HG03159 (cell line): ENCODE results near the gene NLGN4X.

Experiments
- ATAC-seq: cut with Tn5 transposase; IDR thresholded peaks from one replicate; pipeline ENCODE4 v1.9.1; 2021; ENCODE audit warnings: mild to moderate bottlenecking, moderate library complexity; ENCODE audit not compliant: unreplicated experiment

Gene NLGN4X

GRCh38 chrX:5876984-5877596 is 351.6 kb downstream of the NLGN4X start:
- no peak for ATAC-seq

DNA sequence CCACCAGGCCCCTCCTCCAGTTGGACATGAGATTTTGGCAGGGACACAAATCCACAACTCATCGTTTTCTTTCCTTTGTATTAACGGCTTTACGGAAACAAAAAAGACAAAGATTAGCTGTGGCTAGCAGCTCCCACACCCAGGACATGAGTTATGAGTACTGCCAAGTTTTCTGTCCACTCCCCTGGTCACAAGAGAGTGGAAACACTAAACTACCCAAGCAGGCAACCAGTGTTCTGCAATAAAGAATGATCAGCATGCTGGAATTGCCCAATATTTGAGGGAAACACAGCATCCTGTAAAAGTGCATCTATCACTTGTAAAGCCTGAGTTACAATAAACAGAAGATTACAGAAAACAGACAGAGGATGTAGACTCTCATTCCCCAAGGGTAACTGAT is 358.4 kb downstream of the NLGN4X start:
- no peak for ATAC-seq

DNA sequence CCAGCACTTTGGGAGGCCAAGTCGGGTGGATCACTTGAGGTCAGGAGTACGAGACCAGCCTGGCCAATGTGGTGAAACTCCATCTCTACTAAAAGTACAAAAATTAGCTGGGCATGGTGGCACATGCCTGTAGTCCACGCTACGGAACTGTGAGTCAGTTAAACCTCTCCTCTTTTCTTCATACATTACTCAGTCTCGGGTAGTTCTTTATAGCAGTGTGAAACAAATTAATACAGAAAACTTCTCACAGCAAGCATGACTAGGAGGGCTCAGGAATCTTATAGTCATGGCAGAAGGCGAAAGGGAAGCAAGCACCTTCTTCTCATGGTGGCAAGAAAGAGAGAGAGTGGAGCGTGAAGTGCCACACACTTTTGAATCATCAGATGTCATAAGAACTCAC is 358.9 kb downstream of the NLGN4X start:
- no peak for ATAC-seq

DNA sequence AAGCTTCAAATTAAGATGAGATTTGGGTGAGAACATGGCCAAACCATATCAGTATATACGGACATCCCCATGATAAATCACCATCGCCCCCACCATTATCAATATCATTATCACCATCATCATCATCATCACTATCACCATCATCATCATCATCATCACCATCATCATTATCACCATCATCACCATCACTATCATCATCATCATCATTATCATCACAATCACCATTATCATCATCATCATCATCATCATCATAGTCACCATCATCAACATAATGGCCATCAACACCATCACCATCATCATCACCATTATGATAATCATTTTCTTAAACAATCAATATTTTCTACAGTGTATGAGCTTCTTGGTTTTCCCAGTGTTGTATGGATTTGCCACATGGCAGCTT is 360.9 kb downstream of the NLGN4X start:
- ATAC-seq, result no peak

DNA sequence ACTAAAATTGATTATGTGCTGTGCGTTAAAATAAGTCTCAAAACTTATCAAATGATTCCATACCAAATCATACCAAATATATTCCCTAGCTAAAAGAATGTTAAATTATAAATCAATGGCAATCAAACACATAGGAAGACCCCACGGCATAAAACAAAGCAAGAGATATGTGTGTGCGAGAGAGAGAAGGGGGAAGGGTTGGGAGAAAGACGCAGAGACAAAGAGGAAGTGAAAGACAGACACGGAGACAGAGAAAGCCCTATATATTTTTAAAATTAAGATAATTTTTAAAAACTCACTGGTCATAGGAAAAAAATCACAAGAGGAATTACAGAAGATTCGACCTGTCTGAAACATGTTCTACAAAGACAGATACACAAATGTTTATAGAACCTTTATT is 371.4 kb downstream of the NLGN4X start:
- ATAC-seq, result no peak

- ATAC-seq, result no peak
These were observed 375.7 kb downstream of the NLGN4X start for GRCh38 chrX:5852941-5853340.

GRCh38 chrX:5842601-5843000 is 386.1 kb downstream of the NLGN4X start:
- no peak for ATAC-seq
